Activated CD4-positive, alpha-beta memory T cell treated with anti-CD3 and anti-CD28 coated beads for 36 hours (primary cell): ENCODE data around the gene CHCHD1. TPM values are rescaled to one million over a fixed set of nuclear protein-coding genes. Genes with fewer than 3 reads are reported as not detected.

Experiments used
- CTCF ChIA-PET: fragments of 350-600 bp; sonication (Branson Sonifier 250); formaldehyde crosslinking; loops from one replicate; lab custom pipeline; 2021; ENCODE audit warnings: antibody characterized with exemption, inconsistent platforms; lab: Charles Lee
- POLR2A ChIA-PET: fragments of 350-600 bp; sonication (Branson Sonifier 250); formaldehyde crosslinking; loops from one replicate; lab custom pipeline; 2021; ENCODE audit warnings: antibody characterized with exemption; lab: Charles Lee
- DNase-seq: peaks from one replicate; pipeline ENCODE4 v3.0.0-alpha.2; 2020
- H3K27ac Mint-ChIP-seq: one replicate; pipeline ENCODE4 v1.8.0; 2021; ENCODE audit warnings: mixed read lengths
- H3K27me3 Mint-ChIP-seq: one replicate; pipeline ENCODE4 v1.8.0; 2021; ENCODE audit warnings: mixed read lengths
- H3K36me3 Mint-ChIP-seq: one replicate; pipeline ENCODE4 v1.8.0; 2021; ENCODE audit warnings: mixed read lengths
- H3K4me1 Mint-ChIP-seq: one replicate; pipeline ENCODE4 v1.8.0; 2021; ENCODE audit warnings: low read depth, mixed read lengths
- H3K4me3 Mint-ChIP-seq: one replicate; pipeline ENCODE4 v1.8.0; 2021; ENCODE audit warnings: mild to moderate bottlenecking, mixed read lengths
- H3K9me3 Mint-ChIP-seq: one replicate; pipeline ENCODE4 v1.8.0; 2021; ENCODE audit warnings: mixed read lengths
- intact Hi-C: fragments of 100-400 bp; cut with micrococcal nuclease; formaldehyde crosslinking; loops from one replicate; pipeline ENCODE4 v1.15.1; 2023
- total RNA-seq, 2 experiments: library from RNA; stranded (reverse); gene quantifications; one replicate each; pipeline ENCODE4 v1.2.3, GENCODE V29; 2021

CHCHD1 gene
- total RNA-seq, 2 experiments from 2014 or later: 35.3 to 37.6 TPM

GRCh38 chr10:73769396-73769795 is 12.5 kb upstream of the CHCHD1 start:
- CTCF ChIA-PET: interaction anchor here (1.0 to 2.6 kb wide), 8 partner anchors 11 to 46 kb away, joined by 3 to 16 read pairs (median 5); partner anchors contain the start of genes CHCHD1, SEC24C and ZSWIM8
- Mint-ChIP-seq H3K36me3 (peaks cover 50% of the 10 kb centered on the region), H3K27ac (peak overlapping the region; percentile 18), H3K27me3 (no peaks in the 10 kb centered on the region), H3K9me3 (no peaks in the 10 kb centered on the region), H3K4me1 (peaks cover 36% of the 10 kb centered on the region), H3K4me3 (no peak overlapping the region)
- POLR2A ChIA-PET: interaction anchor here (0.9 kb wide), 1 partner anchor 40 kb away, joined by 4 read pairs; no protein-coding TSS in a partner anchor
- DNase-seq: no peak
- intact Hi-C loops: no loop called here

- Mint-ChIP-seq H3K4me3 (peak overlapping the region; percentile 95), H3K36me3 (peaks cover 42% of the 10 kb centered on the region), H3K27ac (peak overlapping the region; percentile 88), H3K27me3 (no peaks in the 10 kb centered on the region), H3K9me3 (no peaks in the 10 kb centered on the region), H3K4me1 (peaks cover 49% of the 10 kb centered on the region)
- ChIA-PET CTCF (interaction anchor here (0.9 to 2.8 kb wide), 6 partner anchors 9 to 42 kb away, joined by 3 to 16 read pairs (median 6); partner anchors contain the start of genes CHCHD1 and ZSWIM8), POLR2A (interaction anchor here (0.6 to 4.2 kb wide), 13 partner anchors 9 to 41 kb away, joined by 3 to 44 read pairs (median 5); partner anchors contain the start of genes CHCHD1, SEC24C and ZSWIM8)
- intact Hi-C loops: loop anchor here (1.0 to 10.0 kb wide), 4 partner anchors 14 to 147 kb away; partner anchors contain the start of genes NDST2, SEC24C and ZSWIM8
- DNase-seq: peak; percentile 85
Measured at GRCh38 chr10:73771722-73772280, 10.0 kb upstream of the CHCHD1 start.

DNA sequence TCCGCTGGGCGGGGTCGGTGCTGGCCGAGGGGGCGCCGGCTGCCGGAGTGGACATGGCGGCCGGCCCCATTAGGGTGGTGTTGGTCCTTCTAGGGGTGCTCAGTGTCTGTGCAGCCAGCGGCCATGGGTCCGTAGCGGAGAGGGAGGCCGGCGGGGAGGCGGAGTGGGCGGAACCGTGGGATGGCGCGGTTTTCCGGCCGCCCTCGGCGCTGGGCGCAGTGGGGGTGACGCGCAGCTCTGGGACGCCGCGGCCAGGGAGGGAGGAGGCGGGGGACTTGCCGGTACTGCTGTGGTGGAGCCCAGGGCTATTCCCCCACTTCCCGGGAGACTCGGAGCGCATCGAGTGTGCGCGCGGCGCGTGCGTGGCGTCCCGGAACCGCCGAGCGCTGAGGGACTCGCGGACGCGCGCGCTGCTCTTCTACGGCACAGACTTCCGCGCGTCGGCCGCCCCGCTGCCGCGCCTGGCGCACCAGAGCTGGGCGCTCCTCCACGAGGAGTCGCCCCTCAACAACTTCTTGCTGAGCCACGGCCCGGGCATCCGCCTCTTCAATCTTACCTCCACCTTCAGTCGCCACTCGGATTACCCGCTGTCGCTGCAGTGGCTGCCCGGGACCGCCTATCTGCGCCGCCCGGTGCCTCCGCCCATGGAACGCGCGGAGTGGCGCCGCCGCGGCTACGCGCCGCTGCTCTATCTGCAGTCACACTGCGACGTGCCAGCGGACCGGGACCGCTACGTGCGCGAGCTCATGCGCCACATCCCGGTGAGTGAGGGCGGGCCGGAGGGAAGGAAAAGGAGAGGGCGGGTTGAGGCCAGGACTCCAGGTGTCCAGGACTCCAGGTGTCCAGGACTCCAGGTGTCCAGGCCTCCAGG is 9.3 kb upstream of the CHCHD1 start:
- Mint-ChIP-seq H3K4me1 (peaks cover 55% of the 10 kb centered on the region), H3K36me3 (peaks cover 41% of the 10 kb centered on the region), H3K9me3 (no peaks in the 10 kb centered on the region), H3K27ac (peak overlapping the region; percentile 88), H3K4me3 (peak overlapping the region; percentile 95), H3K27me3 (no peaks in the 10 kb centered on the region)
- CTCF ChIA-PET: interaction anchor here (0.7 to 2.8 kb wide), 9 partner anchors 9 to 42 kb away, joined by 3 to 16 read pairs (median 5); partner anchors contain the start of genes CHCHD1 and ZSWIM8
- peak; percentile 86 for DNase-seq
- POLR2A ChIA-PET: interaction anchor here (0.6 to 4.2 kb wide), 15 partner anchors 10 to 42 kb away, joined by 3 to 44 read pairs (median 5); partner anchors contain the start of genes CHCHD1, SEC24C and ZSWIM8
- intact Hi-C loops: loop anchor here (1.0 to 10.0 kb wide), 4 partner anchors 13 to 148 kb away; partner anchors contain the start of genes NDST2, SEC24C and ZSWIM8

DNA sequence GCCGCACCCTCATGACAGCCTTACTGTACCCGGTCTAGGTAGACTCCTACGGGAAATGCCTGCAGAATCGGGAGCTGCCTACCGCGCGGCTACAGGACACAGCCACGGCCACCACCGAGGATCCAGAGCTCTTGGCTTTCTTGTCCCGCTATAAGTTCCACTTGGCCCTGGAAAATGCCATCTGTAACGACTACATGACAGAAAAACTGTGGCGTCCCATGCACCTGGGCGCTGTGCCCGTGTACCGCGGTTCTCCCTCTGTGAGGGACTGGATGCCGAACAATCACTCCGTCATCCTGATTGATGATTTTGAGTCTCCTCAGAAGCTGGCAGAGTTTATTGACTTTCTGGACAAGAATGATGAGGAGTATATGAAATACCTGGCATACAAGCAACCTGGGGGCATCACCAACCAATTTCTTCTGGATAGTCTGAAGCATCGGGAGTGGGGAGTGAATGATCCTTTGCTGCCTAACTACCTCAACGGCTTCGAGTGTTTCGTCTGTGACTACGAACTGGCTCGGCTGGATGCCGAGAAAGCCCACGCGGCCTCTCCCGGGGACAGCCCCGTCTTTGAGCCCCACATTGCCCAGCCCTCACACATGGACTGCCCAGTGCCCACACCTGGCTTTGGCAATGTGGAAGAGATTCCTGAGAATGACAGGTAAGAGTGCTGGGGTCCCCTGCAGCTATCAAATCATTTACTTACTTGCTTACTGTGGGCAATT is 8.5 kb upstream of the CHCHD1 start:
- ChIA-PET CTCF (interaction anchor here (0.7 to 2.8 kb wide), 9 partner anchors 8 to 106 kb away, joined by 3 to 16 read pairs (median 4); partner anchors contain the start of genes CHCHD1 and ZSWIM8), POLR2A (interaction anchor here (1.0 to 4.2 kb wide), 11 partner anchors 9 to 43 kb away, joined by 3 to 44 read pairs (median 8); partner anchors contain the start of genes CHCHD1, SEC24C and ZSWIM8)
- Mint-ChIP-seq H3K27me3 (no peaks in the 10 kb centered on the region), H3K4me3 (peak overlapping the region; percentile 95), H3K36me3 (peaks cover 38% of the 10 kb centered on the region), H3K4me1 (peaks cover 51% of the 10 kb centered on the region), H3K27ac (peak overlapping the region; percentile 88), H3K9me3 (no peaks in the 10 kb centered on the region)
- DNase-seq: peak; percentile 34
- intact Hi-C loops: loop anchor here (10.0 kb wide), 1 partner anchor 149 kb away; no protein-coding TSS in a partner anchor

- H3K4me3 Mint-ChIP-seq: peak overlapping the region; percentile 95
- no peaks in the 10 kb centered on the region for H3K9me3 Mint-ChIP-seq
- CTCF ChIA-PET: interaction anchor here (1.7 to 2.3 kb wide), 2 partner anchors 11 to 105 kb away, joined by 6 read pairs; partner anchors contain the start of gene ZSWIM8
- H3K36me3 Mint-ChIP-seq: peaks cover 34% of the 10 kb centered on the region
- POLR2A ChIA-PET: interaction anchor here (4.2 kb wide), 1 partner anchor 30 kb away, joined by 44 read pairs; the partner anchor contains the start of gene SEC24C
- peaks cover 44% of the 10 kb centered on the region for H3K4me1 Mint-ChIP-seq
- H3K27me3 Mint-ChIP-seq: no peaks in the 10 kb centered on the region
- H3K27ac Mint-ChIP-seq: peak overlapping the region; percentile 4
- intact Hi-C loops: loop anchor here (10.0 kb wide), 1 partner anchor 150 kb away; no protein-coding TSS in a partner anchor
- DNase-seq: no peak
Measured at GRCh38 chr10:73774637-73775036, 7.2 kb upstream of the CHCHD1 start.

GRCh38 chr10:73779018-73779417 is 2.8 kb upstream of the CHCHD1 start:
- POLR2A ChIA-PET: interaction anchor here (1.2 kb wide), 2 partner anchors 19 to 31 kb away, joined by 4 to 9 read pairs; no protein-coding TSS in a partner anchor
- H3K36me3 Mint-ChIP-seq: peaks cover 25% of the 10 kb centered on the region
- H3K9me3 Mint-ChIP-seq: no peaks in the 10 kb centered on the region
- no peak for DNase-seq
- no peaks in the 10 kb centered on the region for H3K27me3 Mint-ChIP-seq
- intact Hi-C loops: loop anchor here (10.0 kb wide), 1 partner anchor 154 kb away; no protein-coding TSS in a partner anchor
- H3K27ac Mint-ChIP-seq: no peak overlapping the region
- CTCF ChIA-PET: interaction anchor here (0.8 to 3.6 kb wide), 3 partner anchors 10 to 35 kb away, joined by 3 to 16 read pairs (median 4); no protein-coding TSS in a partner anchor
- peaks cover 56% of the 10 kb centered on the region for H3K4me1 Mint-ChIP-seq
- H3K4me3 Mint-ChIP-seq: no peak overlapping the region

- intact Hi-C loops: loop anchor here (5.0 to 10.0 kb wide), 2 partner anchors 98 to 155 kb away; no protein-coding TSS in a partner anchor
- CTCF ChIA-PET: interaction anchor here (0.7 to 3.6 kb wide), 4 partner anchors 11 to 36 kb away, joined by 3 to 16 read pairs (median 4); no protein-coding TSS in a partner anchor
- Mint-ChIP-seq H3K27me3 (no peaks in the 10 kb centered on the region), H3K4me3 (peak overlapping the region; percentile 88), H3K27ac (peak overlapping the region; percentile 26), H3K36me3 (peaks cover 19% of the 10 kb centered on the region), H3K9me3 (no peaks in the 10 kb centered on the region), H3K4me1 (peaks cover 51% of the 10 kb centered on the region)
- POLR2A ChIA-PET: interaction anchor here (0.7 to 1.3 kb wide), 3 partner anchors 21 to 31 kb away, joined by 3 to 9 read pairs (median 3); no protein-coding TSS in a partner anchor
- DNase-seq: no peak
Measured at GRCh38 chr10:73779539-73780197, 2.2 kb upstream of the CHCHD1 start.

GRCh38 chr10:73780301-73780700 is 1.5 kb upstream of the CHCHD1 start:
- CTCF ChIA-PET: interaction anchor here (0.7 to 3.6 kb wide), 3 partner anchors 8 to 13 kb away, joined by 3 to 16 read pairs (median 16); a partner anchor contains a TSS

GRCh38 chr10:73780966-73781365 is 882 bp upstream of the CHCHD1 start:
- peak; percentile 25 for DNase-seq
- H3K36me3 Mint-ChIP-seq: peaks cover 11% of the 10 kb centered on the region
- POLR2A ChIA-PET: interaction anchor here (1.3 to 4.4 kb wide), 5 partner anchors 9 to 50 kb away, joined by 3 to 43 read pairs (median 10); partner anchors contain the start of gene SEC24C
- CTCF ChIA-PET: interaction anchor here (0.6 to 3.6 kb wide), 5 partner anchors 9 to 719 kb away, joined by 3 to 16 read pairs (median 4); a partner anchor contains a TSS
- no peaks in the 10 kb centered on the region for H3K27me3 Mint-ChIP-seq
- H3K4me3 Mint-ChIP-seq: peak overlapping the region; percentile 88
- H3K27ac Mint-ChIP-seq: peak overlapping the region; percentile 90
- intact Hi-C loops: loop anchor here (5.0 kb wide), 1 partner anchor 96 kb away; no protein-coding TSS in a partner anchor
- peaks cover 42% of the 10 kb centered on the region for H3K4me1 Mint-ChIP-seq
- no peaks in the 10 kb centered on the region for H3K9me3 Mint-ChIP-seq

More at GRCh38 chr10:73780301-73780700, 1.5 kb upstream of the CHCHD1 start:
- POLR2A ChIA-PET: interaction anchor here (0.7 to 4.4 kb wide), 5 partner anchors 8 to 36 kb away, joined by 3 to 43 read pairs (median 10); partner anchors contain the start of gene SEC24C
- intact Hi-C loops: loop anchor here (5.0 kb wide), 1 partner anchor 97 kb away; no protein-coding TSS in a partner anchor
- Mint-ChIP-seq H3K27ac (peak overlapping the region; percentile 90), H3K9me3 (no peaks in the 10 kb centered on the region), H3K36me3 (peaks cover 17% of the 10 kb centered on the region), H3K27me3 (no peaks in the 10 kb centered on the region), H3K4me3 (peak overlapping the region; percentile 88), H3K4me1 (peaks cover 46% of the 10 kb centered on the region)
- no peak for DNase-seq
